Endodermal cell (in vitro differentiated cells): Measurements from ENCODE around the gene ELMO3. TPM values are rescaled to one million over a fixed set of nuclear protein-coding genes. Genes with fewer than 3 reads are reported as not detected.

Source experiments
- DNase-seq: peaks from one replicate; pipeline ENCODE4 v3.0.0-alpha.2; 2017
- H3K27ac ChIP-seq: 2 replicates; pipeline ENCODE4 v1.5.1; 2013; ENCODE audit warnings: mild to moderate bottlenecking, low read depth, low read length, moderate library complexity
- H3K27me3 ChIP-seq: 2 replicates; pipeline ENCODE4 v1.6.1; 2013; ENCODE audit warnings: mild to moderate bottlenecking, low read length, moderate library complexity; ENCODE audit not compliant: insufficient read depth, control insufficient read depth, poor library complexity, severe bottlenecking
- H3K36me3 ChIP-seq: 2 replicates; pipeline ENCODE4 v1.7.0; 2013; ENCODE audit warnings: mild to moderate bottlenecking, low read length, moderate library complexity; ENCODE audit not compliant: control insufficient read depth, insufficient read depth
- H3K4me1 ChIP-seq: one replicate; pipeline ENCODE4 v1.7.0; 2013; ENCODE audit warnings: low read length; ENCODE audit not compliant: control insufficient read depth, insufficient read depth
- H3K4me3 ChIP-seq: 2 replicates; pipeline ENCODE4 v1.5.1; 2013; ENCODE audit warnings: mild to moderate bottlenecking, low read length, moderate library complexity
- H3K9ac ChIP-seq: 2 replicates; pipeline ENCODE4 v1.6.1; 2013; ENCODE audit warnings: mild to moderate bottlenecking, low read length, moderate library complexity; ENCODE audit not compliant: poor library complexity, severe bottlenecking; ENCODE audit errors: extremely low read depth
- H3K9me3 ChIP-seq: 2 replicates; pipeline ENCODE4 v1.6.1; 2013; ENCODE audit warnings: mild to moderate bottlenecking, low read length, moderate library complexity; ENCODE audit not compliant: control insufficient read depth
- H3K27ac Mint-ChIP-seq: 2 replicates; pipeline ENCODE4 v1.8.0; 2020; ENCODE audit warnings: mixed read lengths
- H3K27me3 Mint-ChIP-seq: 2 replicates; pipeline ENCODE4 v1.8.0; 2021; ENCODE audit warnings: mild to moderate bottlenecking, mixed read lengths; ENCODE audit not compliant: insufficient read depth
- H3K36me3 Mint-ChIP-seq: 2 replicates; pipeline ENCODE4 v1.8.0; 2020; ENCODE audit warnings: low read depth, mixed read lengths
- H3K4me1 Mint-ChIP-seq: 2 replicates; pipeline ENCODE4 v1.8.0; 2020; ENCODE audit warnings: mixed read lengths
- H3K4me3 Mint-ChIP-seq: 2 replicates; pipeline ENCODE4 v1.8.0; 2020; ENCODE audit warnings: mild to moderate bottlenecking, moderate library complexity, mixed read lengths
- H3K9me3 Mint-ChIP-seq: 2 replicates; pipeline ENCODE4 v1.8.0; 2020; ENCODE audit warnings: mild to moderate bottlenecking, mixed read lengths
- WGBS, 2 experiments: methylation state at CpG; one replicate each; pipeline versions ENCODE4 v1.1.5 to v1.1.7; 2013; ENCODE audit warnings: missing lambda C conversion rate in 2 of 2, mixed read lengths in 1 of 2; ENCODE audit not compliant: insufficient coverage in 1 of 2, insufficient read length in 1 of 2; 5-methylcytosine and 5-hydroxymethylcytosine counted together
- total RNA-seq, 2 donors: library from RNA; stranded (reverse); fragmentation: NEBNext Ultra II Directional in 1 of 2; extraction: Animal tissue kit (Norgen Biotek cat#: 25700) in 1 of 2; gene quantifications; 2 replicates in 1 of 2; 3 replicates in 1 of 2; pipeline ENCODE4 v1.2.1, GENCODE V29; 2021
- TF ChIP-seq, protein P1 (sequence below): fragments of 200-600 bp; sonication (generic); conservative IDR thresholded peaks from 2 replicates; pipeline ENCODE4 v1.5.0; 2021; ENCODE audit warnings: antibody characterized with exemption, mild to moderate bottlenecking

Gene ELMO3
- total RNA-seq, 2 donors from 2014 or later: 5.6 to 6.4 TPM

DNA sequence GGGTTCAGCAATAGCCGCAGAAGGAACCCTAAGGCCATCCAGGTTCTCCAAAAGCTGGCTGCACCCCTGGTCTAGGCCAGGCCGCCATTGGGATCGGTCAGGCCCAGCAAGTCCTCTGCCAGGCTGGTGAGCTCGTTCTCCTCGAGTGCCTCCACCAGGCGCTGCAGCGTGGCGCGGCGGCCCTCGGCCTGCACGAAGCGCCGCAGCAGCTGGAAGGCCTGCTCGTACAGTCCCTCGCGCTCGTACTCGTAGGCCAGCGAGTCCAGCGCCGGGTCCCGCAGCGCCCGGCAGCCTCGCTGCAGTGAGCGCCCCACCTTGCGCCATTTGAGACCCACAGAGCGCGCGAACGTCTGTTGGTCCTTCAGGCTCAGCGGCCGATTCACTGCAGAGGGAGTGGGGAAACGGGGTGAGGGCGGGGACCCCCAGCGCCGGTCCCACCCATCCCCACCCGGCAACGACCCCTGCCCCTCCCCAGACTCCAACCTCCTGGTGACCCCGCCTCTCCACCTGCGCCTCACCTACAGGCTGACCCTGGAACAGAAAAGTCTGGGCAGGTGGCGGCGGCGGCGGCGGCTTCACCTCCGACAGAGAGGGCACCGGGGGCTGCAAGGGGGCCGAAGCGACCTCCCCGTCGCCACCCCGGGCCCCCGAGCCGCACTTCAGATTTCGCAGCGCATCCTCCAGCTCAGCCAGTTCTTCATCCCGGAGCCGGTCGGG, 44.2 kb upstream of the ELMO3 start:
- H3K4me1 ChIP-seq: no peaks in the 10 kb centered on the region

DNA sequence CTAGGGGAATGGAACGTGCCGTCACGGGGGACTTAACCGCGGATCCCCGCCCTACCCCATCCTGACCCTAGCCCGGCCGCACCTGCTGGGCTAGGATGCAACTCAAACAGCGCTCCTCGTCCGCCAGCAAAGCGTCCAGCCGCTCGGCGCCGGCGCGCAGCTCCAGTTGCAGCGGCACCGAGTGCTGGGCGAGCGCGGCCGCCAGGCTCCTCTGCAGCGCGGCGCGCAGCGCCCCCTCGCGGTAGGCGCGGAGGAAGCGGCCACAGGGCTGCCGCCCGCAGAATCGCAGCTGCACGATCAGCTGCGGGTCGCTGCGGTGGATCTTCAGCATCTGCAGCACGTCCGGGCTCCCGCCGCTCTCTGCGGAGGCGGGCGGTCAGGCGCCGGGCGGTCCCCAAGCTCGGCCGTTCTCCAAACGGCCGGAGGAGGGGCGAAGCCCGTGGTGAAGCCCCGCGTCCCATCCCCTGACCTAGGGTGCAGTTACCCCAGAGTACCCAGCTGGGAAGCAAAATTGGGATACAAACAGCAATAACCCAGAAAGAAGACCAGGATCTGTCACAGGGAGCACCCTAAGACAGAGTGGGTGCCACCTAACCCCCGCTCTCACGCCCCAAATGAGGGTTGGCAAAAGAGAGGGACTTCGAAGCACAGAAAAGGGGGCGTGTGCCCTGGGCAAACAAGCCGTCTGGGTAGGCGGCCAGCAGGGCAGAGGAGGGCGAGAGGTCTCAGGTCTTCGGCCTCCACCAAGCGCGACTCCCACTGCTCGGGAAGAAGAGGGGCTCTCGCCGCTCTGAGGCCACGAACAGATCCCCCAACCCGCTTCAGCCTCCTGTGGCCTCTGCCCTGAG, 43.4 kb upstream of the ELMO3 start:
- Mint-ChIP-seq H3K4me1 (peaks cover 6% of the 10 kb centered on the region), H3K27me3 (peaks cover 93% of the 10 kb centered on the region), H3K9me3 (no peaks in the 10 kb centered on the region), H3K36me3 (no peaks in the 10 kb centered on the region), H3K27ac (no peak overlapping the region), H3K4me3 (peak overlapping the region; percentile 43)
- WGBS, 2 experiments: 7 to 9% methylated on average over 26 to 74 of the region's 74 CpGs
- H3K9me3 ChIP-seq: no peaks in the 10 kb centered on the region
- no peak overlapping the region for H3K4me3 ChIP-seq
- H3K36me3 ChIP-seq: no peaks in the 10 kb centered on the region
- DNase-seq: peak; percentile 93
- TF ChIP-seq, protein P1, sequence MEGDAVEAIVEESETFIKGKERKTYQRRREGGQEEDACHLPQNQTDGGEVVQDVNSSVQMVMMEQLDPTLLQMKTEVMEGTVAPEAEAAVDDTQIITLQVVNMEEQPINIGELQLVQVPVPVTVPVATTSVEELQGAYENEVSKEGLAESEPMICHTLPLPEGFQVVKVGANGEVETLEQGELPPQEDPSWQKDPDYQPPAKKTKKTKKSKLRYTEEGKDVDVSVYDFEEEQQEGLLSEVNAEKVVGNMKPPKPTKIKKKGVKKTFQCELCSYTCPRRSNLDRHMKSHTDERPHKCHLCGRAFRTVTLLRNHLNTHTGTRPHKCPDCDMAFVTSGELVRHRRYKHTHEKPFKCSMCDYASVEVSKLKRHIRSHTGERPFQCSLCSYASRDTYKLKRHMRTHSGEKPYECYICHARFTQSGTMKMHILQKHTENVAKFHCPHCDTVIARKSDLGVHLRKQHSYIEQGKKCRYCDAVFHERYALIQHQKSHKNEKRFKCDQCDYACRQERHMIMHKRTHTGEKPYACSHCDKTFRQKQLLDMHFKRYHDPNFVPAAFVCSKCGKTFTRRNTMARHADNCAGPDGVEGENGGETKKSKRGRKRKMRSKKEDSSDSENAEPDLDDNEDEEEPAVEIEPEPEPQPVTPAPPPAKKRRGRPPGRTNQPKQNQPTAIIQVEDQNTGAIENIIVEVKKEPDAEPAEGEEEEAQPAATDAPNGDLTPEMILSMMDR: peak; percentile 98
- peaks cover 100% of the 10 kb centered on the region for H3K27me3 ChIP-seq
- no peak overlapping the region for H3K27ac ChIP-seq
- no peak overlapping the region for H3K9ac ChIP-seq
- H3K4me1 ChIP-seq: no peaks in the 10 kb centered on the region

More for the DNA sequence above, 44.2 kb upstream of the ELMO3 start:
- Histone ChIP-seq H3K9me3 (no peaks in the 10 kb centered on the region), H3K27ac (no peak overlapping the region), H3K27me3 (peaks cover 100% of the 10 kb centered on the region), H3K4me3 (no peak overlapping the region), H3K9ac (no peak overlapping the region), H3K36me3 (no peaks in the 10 kb centered on the region)
- H3K4me1 Mint-ChIP-seq: peaks cover 6% of the 10 kb centered on the region
- 22 to 39% methylated on average over 27 to 61 of the region's 61 CpGs for WGBS, 2 experiments
- peak overlapping the region; percentile 43 for H3K4me3 Mint-ChIP-seq
- peak; percentile 69 for DNase-seq
- peaks cover 85% of the 10 kb centered on the region for H3K27me3 Mint-ChIP-seq
- TF ChIP-seq, protein P1: no peak
- no peak overlapping the region for H3K27ac Mint-ChIP-seq
- H3K36me3 Mint-ChIP-seq: no peaks in the 10 kb centered on the region
- no peaks in the 10 kb centered on the region for H3K9me3 Mint-ChIP-seq

DNA sequence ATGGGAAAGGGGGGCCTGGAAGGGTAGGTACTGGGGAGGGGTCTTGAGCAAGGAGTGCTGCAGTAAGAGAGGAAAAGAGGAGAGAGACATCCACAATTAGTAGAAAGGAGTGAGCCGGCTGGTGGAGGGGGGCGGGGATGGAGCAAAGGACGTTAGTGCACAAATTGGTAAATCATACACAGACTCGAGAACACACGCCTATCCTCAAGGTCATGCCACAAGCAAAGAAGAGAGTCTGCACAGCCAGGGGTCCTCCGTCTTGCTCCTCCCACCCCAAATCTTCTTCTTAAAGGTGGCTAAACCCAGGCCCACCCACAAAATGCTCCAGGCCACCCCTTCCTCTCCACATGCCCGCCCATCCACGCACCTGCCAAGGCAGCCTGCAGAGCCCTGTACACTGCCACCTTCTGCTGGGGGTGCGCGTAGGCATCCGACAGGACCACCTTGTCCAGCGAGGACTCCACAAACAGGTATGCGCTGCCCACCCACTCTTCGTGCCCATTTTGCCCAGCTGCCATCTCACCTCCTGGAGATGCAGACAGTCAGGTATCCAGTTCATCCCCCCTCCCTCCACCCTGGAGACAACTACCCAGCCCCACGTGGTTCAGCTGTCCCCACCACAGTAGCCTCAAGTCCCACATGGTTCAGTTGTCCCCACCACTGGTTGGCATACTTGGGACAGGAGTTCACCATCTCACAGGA, 42.6 kb upstream of the ELMO3 start:
- no peak overlapping the region for H3K4me3 ChIP-seq
- H3K4me1 ChIP-seq: no peaks in the 10 kb centered on the region
- peaks cover 97% of the 10 kb centered on the region for H3K27me3 Mint-ChIP-seq
- no peak overlapping the region for H3K27ac Mint-ChIP-seq
- peak; percentile 46 for DNase-seq
- peaks cover 3% of the 10 kb centered on the region for H3K4me1 Mint-ChIP-seq
- H3K9me3 ChIP-seq: no peaks in the 10 kb centered on the region
- 57 to 59% methylated on average over 10 to 15 of the region's 15 CpGs for WGBS, 2 experiments
- no peak overlapping the region for H3K27ac ChIP-seq
- H3K27me3 ChIP-seq: peaks cover 100% of the 10 kb centered on the region
- H3K36me3 Mint-ChIP-seq: no peaks in the 10 kb centered on the region
- TF ChIP-seq, protein P1: no peak
- H3K9me3 Mint-ChIP-seq: peaks cover 2% of the 10 kb centered on the region
- H3K36me3 ChIP-seq: no peaks in the 10 kb centered on the region
- H3K4me3 Mint-ChIP-seq: no peak overlapping the region
- H3K9ac ChIP-seq: no peak overlapping the region
